GM12878 (cell line): ENCODE data around the gene USH2A.

Source experiments
- ATF7 ChIP-seq: fragments of 450-650 bp; IDR thresholded peaks from 2 replicates; pipeline ENCODE4 v1.6.1; 2016; ENCODE audit warnings: low read depth, mild to moderate bottlenecking
- BCL11A ChIP-seq: IDR thresholded peaks from 2 replicates; pipeline ENCODE4 v1.6.1; 2011; ENCODE audit warnings: low read depth, low read length
- CBFB ChIP-seq: IDR thresholded peaks from 2 replicates; pipeline ENCODE4 v1.6.1; 2016; ENCODE audit warnings: antibody characterized with exemption, low read depth
- CREB1 ChIP-seq: IDR thresholded peaks from 2 replicates; pipeline ENCODE4 v1.6.1; 2012; ENCODE audit warnings: low read depth, mild to moderate bottlenecking, inconsistent platforms
- CTCF ChIP-seq, 3 experiments: IDR thresholded peaks in 2 of 3; conservative IDR thresholded peaks in 1 of 3; 2 replicates each; pipeline ENCODE4 v1.5.1; 2011; ENCODE audit warnings: low read depth in 3 of 3, low read length in 3 of 3, mild to moderate bottlenecking in 3 of 3, control low read depth in 2 of 3, moderate library complexity in 2 of 3, inconsistent platforms in 1 of 3, mixed read lengths in 1 of 3; ENCODE audit not compliant: control insufficient read depth in 2 of 3, insufficient read depth in 1 of 3; ENCODE audit errors: extremely low read depth in 1 of 3
- E2F4 ChIP-seq: IDR thresholded peaks from 2 replicates; pipeline ENCODE4 v1.6.1; 2012; ENCODE audit warnings: low read depth, low read length, improper control_type of control experiment
- NR2C2 ChIP-seq: IDR thresholded peaks from 2 replicates; pipeline ENCODE4 v1.6.1; 2011; ENCODE audit warnings: borderline replicate concordance, low read depth; ENCODE audit not compliant: control insufficient read depth, insufficient read length
- SP1 ChIP-seq: IDR thresholded peaks from one replicate; pipeline ENCODE4 v1.6.1; 2011; ENCODE audit warnings: low read depth, low read length
- SREBF1 ChIP-seq: IDR thresholded peaks from 2 replicates; pipeline ENCODE4 v1.6.1; 2012; ENCODE audit warnings: mild to moderate bottlenecking, low read length
- STAT3 ChIP-seq: IDR thresholded peaks from 2 replicates; pipeline ENCODE4 v1.6.1; 2011; ENCODE audit warnings: low read depth, low read length, improper control_type of control experiment
- YBX1 ChIP-seq: fragments of 450-650 bp; IDR thresholded peaks from 2 replicates; pipeline ENCODE4 v1.6.1; 2016; ENCODE audit warnings: antibody characterized with exemption
- YY1 ChIP-seq: IDR thresholded peaks from 2 replicates; pipeline ENCODE4 v1.6.1; 2011; ENCODE audit warnings: low read depth, mild to moderate bottlenecking, low read length
- ZBTB11 ChIP-seq: fragments of 450-650 bp; formaldehyde crosslinking; IDR thresholded peaks from 2 replicates; pipeline ENCODE4 v1.5.0; 2022; ENCODE audit warnings: mild to moderate bottlenecking, missing genetic modification characterization
- ZNF207 ChIP-seq: fragments of 450-650 bp; IDR thresholded peaks from 2 replicates; pipeline ENCODE4 v1.6.1; 2014; ENCODE audit warnings: antibody characterized with exemption, mild to moderate bottlenecking, borderline replicate concordance

- TF ChIP-seq ZNF207 (no peak), ATF7 (no peak), BCL11A (no peak), NR2C2 (no peak), CTCF (IDR thresholded peaks at IDR 0.05 in 2 of 3, conservative IDR thresholded peaks at IDR 0.05 in 1 of 3; ENCODE audit: control insufficient read depth in 2 of 3, extremely low read depth in 1 of 3, insufficient read depth in 1 of 3, low read depth in 3 of 3, low read length in 3 of 3) (no peak), YY1 (no peak), STAT3 (no peak), CBFB (no peak), CREB1 (no peak), YBX1 (no peak), SREBF1 (no peak), ZBTB11 (CRISPR knock-in tag) (no peak), E2F4 (no peak), SP1 (no peak)
Measured at GRCh38 chr1:215631040-215631439, 792.2 kb downstream of the USH2A start.
